ENCODE results near the gene NMNAT3.

GRCh38 chr3:139586420-139587017, 91.3 kb downstream of the NMNAT3 start:
- no peak for TF ChIP-seq EZH2 (IDR thresholded peaks at IDR 0.05; ENCODE audit: borderline replicate concordance, low read depth, low read length, severe bottlenecking)
- TF ChIP-seq, protein P1, sequence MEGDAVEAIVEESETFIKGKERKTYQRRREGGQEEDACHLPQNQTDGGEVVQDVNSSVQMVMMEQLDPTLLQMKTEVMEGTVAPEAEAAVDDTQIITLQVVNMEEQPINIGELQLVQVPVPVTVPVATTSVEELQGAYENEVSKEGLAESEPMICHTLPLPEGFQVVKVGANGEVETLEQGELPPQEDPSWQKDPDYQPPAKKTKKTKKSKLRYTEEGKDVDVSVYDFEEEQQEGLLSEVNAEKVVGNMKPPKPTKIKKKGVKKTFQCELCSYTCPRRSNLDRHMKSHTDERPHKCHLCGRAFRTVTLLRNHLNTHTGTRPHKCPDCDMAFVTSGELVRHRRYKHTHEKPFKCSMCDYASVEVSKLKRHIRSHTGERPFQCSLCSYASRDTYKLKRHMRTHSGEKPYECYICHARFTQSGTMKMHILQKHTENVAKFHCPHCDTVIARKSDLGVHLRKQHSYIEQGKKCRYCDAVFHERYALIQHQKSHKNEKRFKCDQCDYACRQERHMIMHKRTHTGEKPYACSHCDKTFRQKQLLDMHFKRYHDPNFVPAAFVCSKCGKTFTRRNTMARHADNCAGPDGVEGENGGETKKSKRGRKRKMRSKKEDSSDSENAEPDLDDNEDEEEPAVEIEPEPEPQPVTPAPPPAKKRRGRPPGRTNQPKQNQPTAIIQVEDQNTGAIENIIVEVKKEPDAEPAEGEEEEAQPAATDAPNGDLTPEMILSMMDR (IDR thresholded peaks at IDR 0.05; ENCODE audit: borderline replicate concordance, extremely low read depth, low read length, poor library complexity, severe bottlenecking): no peak

Measured in DND-41 (cell line).